ENCODE measurements around the gene BTBD3. TPM values are rescaled to one million over a fixed set of nuclear protein-coding genes. Genes with fewer than 3 reads are reported as not detected.

Gene BTBD3
- polyA plus RNA-seq, 1 donor, result 88.5 TPM

DNA sequence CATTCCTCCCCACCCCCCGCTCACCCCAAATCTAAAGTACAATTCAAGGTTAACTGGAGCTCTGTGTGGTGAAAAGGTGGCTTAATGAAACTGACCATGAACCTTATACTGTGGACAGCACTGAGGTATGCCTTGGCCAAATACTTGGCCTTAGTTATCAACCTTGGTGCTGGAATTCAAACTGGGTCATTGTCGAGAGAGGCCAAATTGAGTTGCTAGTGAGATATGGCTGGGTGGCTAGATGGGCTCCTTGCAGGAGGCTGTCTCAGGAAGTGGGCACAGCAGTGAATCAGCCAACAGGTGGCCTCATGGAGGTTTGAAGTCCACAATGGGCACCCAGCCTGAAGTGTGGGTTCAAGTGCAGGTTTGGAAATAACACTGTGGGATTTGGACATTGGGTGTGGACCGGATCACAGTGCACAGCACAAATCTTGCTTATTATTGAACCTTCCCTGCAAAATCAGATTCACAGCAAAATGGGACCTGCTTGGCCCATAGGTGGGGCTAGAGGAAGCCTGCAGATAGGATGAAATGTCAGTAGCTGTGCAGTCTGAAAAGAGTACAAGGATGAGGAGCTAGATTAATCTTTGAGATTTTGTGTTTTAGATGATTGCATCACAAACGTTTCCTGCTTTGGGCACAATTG is 5.6 kb upstream of the BTBD3 start:
- DNase-seq, result no peak

DNA sequence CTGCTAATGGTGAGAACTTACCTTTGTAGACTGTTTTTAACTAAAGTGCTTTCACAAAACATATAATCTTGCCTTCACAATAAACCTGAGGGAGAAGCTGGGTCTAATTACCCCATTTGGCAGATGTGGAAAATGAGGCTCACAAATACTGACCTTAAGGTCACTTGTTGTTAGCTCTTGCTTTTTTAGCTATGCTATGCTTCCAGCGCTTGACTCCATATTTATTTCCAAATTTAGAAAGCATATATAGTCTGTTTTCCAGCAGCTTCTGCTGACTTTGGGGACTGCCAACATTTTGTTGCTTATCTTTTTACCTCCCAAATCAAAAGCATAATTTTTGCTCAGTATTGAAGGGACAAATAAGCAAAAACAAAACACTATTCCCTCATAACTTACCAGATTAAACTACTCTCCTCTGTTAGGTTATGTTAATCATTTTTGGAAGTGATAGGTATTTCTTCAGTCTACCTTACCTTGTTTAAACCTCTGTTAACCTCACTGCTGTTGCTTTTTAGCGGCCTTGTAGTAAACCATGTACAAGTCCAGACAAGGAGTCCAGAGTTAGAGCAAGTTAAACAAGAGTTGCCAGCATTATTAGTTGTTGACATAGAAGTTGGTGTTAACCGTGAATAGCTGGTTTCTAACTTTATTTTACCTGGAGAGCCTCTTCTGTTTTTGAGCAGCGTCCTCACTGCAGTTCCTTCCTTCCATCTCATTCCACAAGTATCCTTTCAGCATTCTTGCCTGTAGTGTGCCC is 4.9 kb upstream of the BTBD3 start:
- DNase-seq, result no peak

DNA sequence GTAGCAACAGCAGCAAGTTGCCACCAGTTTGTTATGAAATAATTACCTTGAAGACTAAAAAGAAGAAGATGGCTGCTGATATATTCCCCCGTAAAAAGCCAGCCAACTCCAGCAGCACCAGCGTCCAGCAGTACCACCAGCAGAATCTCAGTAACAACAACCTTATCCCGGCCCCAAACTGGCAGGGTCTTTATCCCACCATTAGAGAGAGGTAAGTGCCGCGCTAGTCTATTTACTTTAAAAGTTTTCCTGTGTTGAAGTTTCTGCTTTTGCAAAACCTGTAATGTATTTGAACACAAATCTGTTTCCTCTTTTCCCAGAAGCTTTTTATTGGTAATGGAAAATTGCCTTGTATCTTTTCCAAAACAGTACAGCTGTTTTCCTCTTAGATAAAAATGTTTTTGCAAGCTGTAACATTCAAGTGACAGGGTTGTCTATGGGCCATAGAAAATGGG is 725 bp downstream of the BTBD3 start:
- no peak for DNase-seq

DNA sequence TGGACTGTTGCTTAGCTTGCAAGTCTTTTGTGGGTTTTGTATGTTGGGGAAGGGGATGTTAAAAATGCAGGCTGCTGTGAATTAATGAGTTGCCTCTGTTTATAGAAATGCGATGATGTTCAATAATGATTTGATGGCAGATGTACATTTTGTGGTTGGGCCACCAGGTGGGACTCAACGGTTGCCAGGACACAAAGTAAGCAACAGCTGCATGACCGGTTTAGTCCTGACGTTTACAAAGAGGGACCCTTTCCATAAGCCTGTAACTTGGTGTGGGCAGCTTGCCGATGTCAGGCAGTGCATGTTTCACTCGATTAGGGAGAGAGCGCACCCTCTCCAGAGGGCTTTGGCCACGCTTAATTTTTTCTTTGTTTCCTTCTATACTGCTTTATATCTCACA is 1.3 kb downstream of the BTBD3 start:
- DNase-seq, result no peak

DNA sequence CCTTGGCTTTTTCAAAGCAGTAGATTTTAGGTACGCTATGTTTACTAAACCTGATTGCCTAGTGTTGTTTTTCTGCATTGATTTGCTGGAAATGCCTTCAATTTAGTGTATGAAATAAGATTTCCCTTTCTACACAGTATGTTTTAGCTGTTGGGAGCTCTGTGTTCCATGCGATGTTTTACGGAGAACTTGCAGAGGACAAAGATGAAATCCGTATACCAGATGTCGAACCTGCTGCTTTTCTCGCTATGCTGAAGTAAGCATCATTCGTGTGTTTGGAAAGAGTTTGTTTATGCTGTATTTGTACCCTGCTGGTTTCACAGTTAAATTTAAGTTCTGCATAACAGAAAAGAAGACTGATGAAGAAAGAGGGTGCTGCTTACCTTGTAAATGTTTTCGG is 1.9 kb downstream of the BTBD3 start:
- DNase-seq, result no peak

DNA sequence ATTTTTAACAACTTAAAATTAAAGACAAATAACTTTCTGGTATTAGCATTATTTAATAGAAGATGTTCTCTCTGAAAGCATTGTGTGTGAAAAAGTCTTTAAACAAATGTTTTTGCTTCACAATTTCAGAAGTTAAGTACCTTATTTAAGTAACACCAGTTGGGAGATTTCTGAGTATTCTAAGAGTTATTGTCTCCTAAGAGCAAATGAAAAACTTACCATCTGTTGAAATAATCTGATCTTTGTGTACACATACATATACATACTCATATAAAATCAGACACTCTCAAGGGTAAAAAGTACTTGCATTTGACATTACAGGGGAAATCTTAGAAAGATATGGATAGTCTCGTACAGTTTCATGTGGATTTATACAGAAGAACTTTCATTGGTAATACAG is 2.4 kb downstream of the BTBD3 start:
- no peak for DNase-seq

DNA sequence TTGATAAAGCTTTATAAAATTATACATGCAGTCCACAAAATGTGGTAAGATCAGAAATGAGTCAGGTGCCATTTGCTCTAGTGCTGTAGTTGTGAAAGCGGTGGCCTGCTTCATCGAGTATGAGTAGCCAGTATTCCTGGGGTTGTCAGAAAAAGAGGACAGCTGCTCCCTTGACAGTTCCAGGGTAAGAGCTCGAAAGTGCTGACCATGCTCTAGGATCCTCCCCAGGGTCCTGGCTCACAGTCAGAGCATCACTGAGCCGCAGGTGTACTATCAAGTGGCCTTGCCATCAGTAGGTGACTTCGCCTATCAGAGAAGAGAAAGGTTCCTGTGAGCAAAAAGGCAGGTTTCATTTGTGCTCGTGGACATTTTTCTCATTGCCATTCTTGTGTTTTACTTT is 3.6 kb downstream of the BTBD3 start:
- DNase-seq, result no peak

DNA sequence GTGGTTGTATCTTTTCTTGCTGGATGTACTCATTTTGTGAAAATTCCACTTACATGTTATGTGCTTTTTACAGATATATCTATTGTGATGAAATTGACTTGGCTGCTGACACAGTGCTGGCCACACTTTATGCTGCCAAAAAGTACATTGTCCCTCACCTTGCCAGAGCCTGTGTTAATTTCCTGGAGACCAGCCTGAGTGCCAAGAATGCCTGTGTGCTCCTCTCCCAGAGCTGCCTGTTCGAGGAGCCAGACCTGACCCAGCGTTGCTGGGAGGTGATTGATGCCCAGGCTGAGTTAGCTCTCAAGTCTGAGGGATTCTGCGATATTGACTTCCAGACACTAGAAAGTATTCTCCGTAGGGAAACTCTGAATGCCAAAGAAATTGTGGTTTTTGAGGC is 4.9 kb downstream of the BTBD3 start:
- DNase-seq, result no peak

DNA sequence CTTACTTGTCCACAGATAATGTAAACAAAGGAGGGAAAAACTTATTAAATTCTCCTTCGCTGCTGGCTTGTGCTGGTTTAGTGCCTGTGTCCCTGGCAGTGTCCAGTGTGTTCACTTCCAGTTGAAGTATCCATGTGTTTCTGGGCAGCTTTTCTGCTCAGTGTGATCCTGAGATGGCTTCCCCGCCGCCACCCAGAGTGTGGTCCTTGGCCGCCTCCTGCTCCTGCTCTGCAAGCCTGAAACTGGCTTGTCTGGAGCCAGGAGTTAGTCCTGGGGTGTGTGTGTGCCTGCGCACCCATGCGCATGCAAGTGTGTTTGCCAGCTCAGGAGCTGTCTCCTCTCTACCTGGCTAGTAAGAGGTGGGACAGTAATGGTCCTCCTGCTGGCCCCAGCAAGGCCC is 7.2 kb downstream of the BTBD3 start:
- DNase-seq, result no peak

DNA sequence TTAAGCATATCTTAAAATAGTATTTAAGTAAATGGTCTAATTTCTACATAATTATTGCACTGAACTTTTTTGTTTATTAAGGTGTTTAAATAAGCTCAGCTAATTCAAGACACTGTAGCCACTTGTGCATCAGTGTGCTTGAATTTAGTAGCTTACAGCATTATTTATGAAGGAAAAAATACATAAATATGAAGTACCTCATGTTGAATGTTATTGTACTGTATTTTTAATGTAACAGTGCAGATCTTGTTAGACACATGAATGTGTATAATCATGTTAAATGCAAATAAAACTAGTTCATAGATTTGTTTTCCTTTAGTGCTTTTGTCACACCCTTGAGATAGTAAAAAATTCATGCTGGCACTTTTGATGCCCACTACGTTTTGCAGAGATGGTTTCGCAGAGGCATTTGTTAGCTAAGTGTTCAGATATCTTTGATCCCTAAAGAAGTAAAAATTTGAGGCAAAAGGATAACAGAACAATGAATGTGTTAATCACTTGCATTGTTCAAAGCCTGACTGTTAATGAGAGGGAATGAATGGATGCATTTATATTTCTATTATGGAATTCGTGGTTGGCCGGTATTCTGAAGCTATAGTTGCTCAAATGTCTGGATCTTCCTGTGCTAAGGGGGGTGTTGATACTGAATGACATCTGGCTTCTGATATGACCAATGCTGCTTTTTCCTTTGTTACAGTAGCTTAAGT is 8.8 kb downstream of the BTBD3 start:
- no peak for DNase-seq

DNA sequence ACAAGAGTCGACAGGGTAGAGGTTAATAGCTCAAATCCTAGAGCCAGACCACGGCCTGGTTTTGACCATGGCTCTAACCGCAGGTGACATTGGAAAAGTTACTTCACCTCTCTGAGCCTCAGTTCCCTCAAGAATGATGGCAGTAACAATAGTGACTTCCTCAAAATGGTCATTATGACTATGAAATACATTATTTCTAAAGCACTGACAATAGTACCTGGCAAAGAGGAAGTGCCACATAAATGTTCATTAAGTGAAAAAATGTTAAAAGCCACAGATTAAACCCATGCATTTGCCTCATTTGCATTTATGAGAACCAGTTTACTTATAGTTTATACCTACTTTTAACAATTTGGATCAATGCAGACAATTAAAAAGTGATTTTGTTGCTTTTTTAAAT is 12.3 kb downstream of the BTBD3 start:
- no peak for DNase-seq

DNA sequence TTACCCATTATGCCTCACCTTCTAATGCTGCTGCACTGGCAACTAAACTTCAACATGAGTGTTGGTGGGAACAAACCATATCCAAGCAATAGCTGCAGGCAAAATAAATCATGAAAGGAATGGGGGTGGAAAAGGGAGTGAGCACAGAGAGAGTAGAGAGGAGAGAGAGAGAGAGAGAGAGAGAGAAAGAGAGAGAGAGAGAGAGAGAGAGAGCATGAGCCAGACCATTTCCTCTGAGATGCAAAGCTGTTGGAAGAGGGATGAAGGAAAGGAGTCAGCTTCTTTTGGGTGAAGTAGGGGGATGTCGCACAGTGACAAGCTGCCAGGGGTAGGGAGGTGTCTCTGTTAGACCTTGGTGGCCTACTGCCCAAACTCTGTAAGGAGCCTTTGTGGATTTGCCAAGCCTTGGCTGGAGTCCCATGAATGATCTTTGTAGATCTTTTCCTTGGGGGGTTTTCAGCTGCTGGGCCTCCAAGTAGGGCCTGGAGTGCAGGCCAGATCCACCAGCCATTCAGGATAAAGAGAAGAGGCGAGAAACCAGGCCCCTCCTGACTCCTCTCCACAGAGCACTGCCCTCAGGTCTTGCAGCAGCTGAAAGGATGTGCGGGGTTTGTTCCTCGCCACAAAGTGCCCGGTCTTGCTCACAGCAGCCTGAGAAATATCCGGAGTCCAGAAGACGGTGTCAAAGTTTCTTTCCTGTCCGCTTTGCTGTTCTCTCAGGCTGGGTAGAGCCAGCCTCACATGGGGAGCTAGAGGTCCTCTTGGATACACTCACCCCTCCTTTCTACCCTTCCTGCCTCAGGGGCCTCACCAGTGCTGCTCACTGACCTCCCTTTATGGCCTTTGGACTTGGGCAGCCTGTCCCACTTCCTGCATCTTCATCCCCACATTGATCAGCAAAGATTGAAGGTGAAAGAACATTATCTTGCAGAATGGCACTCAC is 17.8 kb downstream of the BTBD3 start:
- DNase-seq, result no peak

DNA sequence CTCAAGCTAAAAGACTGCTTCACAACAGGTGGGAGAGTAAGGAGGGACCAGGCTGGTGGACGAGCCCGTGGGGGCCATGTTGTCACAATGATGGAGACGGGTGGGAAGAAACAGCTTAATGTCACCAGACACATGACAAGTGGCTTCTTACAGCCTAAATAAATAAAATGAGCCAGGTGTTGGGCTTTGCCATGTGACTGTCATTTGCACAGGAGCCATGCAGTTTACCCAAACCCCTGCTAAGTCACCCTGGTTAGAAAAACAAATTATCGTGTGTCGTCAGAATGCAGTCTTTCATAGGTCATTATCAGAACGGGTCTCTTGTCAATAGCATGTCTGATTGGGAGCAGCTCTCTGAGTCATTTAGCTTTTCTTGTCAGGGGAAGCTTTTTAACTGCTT is 18.5 kb downstream of the BTBD3 start:
- DNase-seq, result no peak

DNA sequence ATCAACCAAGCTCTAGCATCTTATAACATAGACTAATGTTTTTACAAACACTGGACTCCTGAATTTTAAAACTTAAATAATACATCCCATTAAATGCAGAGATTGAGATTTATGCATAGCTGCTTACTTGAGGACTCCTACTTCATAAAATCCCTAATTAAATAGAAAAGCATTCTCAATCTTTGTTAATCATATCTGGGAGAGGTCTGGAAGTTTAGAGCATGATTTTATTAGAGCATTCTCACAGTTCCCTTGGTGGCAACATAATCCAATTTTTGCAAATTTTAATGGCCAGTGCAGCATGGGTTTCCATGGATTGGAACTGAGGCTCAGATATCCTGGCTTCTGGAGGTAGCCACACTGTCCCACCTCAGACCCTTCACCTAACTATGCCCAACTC is 19.5 kb downstream of the BTBD3 start:
- no peak for DNase-seq

DNA sequence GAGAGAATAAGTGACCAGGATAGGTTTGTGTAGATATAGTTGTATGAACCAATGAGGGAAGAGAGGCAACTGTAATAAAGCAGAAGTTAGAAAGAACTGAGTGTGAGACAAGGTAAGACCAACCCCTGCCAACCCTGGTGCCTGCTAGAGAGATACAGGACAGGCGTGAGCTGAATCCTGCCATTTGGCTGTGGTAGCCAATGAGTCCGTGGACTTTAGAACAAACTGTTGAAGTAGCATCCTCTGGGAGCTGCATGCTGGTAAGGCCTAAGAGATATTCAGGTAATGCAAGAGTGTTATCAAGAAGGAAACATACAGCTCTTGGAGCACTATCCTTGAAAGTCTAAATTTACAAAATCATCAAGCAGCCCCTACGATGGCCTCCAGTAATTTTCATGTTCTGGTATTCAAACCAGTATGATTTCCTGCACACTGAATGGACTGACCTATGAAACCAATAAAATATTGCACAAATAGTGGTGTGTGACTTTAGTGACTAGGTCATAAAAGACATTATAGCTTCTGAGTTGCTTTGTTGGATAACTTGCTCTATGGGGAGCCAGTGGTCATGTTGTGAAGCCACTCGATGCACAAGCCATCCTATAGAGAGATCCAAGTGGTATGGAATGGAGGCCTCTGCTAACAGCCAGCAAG is 24.0 kb downstream of the BTBD3 start:
- no peak for DNase-seq

DNA sequence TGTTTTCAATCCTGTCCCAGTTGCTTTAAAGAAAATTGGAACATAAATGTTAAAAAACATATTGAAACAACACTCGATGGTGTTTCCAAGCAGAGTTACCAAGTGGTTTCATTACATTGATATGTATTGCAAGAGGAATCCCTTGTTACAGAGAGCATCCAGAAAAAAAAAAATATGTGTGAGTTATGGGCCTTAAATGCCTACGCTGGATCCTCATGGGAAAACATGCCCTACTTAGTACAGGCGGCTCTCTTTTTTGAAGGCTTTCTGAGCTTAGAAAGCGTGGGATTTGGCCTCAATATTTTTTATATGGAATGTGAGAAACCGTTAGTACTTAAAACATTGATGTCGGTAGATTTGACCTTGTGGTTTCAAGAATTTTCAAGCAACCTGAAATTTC is 26.1 kb downstream of the BTBD3 start:
- DNase-seq, result no peak

DNA sequence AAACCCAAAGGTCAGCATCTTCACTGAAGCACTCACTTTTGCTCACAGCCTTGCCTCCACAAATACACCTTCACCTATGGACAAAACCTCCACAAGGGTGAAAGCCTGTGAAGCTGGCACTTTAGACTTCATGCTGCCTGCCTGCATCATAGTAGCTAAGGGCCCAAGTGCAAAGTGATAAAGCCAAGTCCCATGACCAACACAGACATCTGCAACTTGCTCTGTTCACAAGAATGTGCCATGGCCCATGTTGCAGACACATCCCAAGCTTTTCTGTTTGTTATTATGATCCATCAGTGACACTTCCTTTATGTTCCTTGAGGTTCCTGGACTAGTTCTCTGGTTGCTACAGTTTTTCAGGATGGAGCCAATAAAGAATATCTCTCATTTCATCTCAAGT is 31.1 kb downstream of the BTBD3 start:
- DNase-seq, result no peak

DNA sequence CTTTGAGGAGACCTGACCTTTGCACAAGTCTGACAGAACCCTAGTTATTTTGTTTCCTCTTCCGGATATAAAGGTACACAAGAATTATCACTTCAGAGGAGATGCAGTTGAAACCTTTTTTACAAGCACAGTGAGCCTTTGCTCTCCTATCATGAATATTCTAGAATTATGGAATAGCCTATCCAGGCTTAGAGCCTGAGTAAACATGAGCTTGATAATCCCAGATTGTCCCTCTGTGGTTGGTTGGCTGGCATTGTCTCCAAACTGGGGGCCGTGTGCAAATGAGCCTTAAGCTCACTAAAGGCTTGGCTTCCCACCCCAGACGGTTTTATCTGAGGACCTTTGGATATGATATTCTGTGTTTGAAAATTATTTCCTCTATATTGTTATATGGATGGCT is 32.0 kb downstream of the BTBD3 start:
- no peak for DNase-seq

DNA sequence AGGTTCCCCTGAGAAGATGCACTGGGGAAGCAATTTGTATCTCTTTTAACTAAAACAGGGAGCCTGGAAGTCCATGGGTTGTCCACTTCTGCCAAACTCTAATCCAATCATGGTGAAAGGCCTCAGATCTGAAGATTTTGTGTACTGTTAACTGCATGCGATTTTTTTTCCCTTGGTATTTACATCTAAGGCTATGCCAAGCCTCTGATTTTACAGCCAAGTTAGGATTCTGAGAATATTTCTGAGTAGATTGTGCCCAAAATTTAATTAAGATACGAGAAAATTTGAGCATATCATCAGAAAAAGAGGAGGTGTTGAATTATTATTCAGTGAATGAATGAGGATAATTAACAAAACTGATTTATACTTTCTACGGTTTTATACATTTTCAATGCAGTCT is 34.0 kb downstream of the BTBD3 start:
- no peak for DNase-seq

DNA sequence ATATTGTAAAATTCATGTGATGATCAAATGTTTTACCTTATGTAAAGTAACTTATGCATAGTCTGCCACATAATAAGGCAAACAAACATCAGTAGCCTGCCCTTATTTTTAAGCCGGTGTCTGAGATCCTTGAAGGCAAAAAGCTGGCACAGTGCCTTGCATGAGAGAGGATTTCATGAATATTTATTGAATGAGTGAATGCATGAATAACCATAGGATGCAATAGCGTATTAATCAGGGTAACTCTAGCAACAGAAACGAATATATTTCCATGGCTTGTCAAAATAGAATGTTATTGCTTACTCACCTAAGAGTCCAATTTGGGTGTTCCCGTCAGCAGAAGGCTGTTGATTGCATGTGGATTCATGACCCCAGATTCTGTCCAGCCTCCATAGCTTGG is 34.9 kb downstream of the BTBD3 start:
- DNase-seq, result no peak

DNA sequence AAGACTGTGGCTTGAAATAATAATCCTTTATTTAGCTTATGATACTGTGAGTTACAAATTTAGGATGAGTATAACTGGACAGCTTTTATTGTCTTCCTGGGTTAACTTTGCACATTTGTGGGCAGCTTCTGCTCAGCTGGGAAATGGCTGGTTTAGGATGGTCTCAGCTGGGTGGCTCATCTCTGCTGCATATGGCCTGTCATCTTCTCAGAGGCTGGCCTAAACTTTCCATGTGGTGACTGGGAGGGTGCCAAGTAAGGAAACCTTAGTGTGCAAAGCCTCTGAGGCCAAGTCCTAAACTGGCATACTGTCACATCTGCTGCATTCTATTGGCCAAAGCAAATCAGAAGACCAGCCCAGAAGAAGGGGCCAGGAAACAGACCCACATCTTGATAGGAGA is 40.2 kb downstream of the BTBD3 start:
- DNase-seq, result no peak

DNA sequence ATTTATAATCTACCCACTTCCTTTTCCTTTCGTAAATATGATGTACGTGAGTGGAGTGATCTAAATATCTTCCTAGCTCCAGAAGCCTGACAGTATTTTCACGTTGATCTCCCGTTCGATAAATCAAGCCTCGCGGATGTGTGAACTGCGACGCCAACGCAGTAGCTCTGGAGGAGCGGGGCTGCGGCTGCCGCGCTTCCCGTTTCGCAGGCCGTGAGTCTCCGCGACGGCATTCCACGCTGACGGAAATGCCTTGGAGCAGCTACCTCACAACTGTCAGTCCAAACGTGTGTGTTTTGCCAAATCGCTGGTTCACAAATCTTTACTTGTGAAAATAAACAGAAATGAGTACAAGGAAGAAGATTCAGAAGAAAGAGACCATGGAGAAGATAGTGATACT is 41.2 kb downstream of the BTBD3 start:
- DNase-seq, result no peak

Data from left kidney (tissue), 2 donors.